Measurements from ENCODE around the gene CRYBA1. TPM values are rescaled to one million over a fixed set of nuclear protein-coding genes. Genes with fewer than 3 reads are reported as not detected.
A peak's percentile ranks its signal among the peaks of the same experiment; 100 is the strongest.

CRYBA1 gene
- total RNA-seq, 4 donors from 2014 or later: not detected

- Histone ChIP-seq H3K36me3 (peaks cover 6 to 20% of the 10 kb centered on the region in 2 donors), H3K9me3 (no peaks in the 10 kb centered on the region), H3K4me3 (replicated peaks in 1 of 3) (no peak overlapping the region), H3K27ac (no peak overlapping the region), H3K27me3 (no peaks in the 10 kb centered on the region), H3K4me1 (peaks cover 22 to 34% of the 10 kb centered on the region in 2 donors)
- DNase-seq: no peak
- 97 to 98% methylated on average over 5 of the region's 5 CpGs for WGBS, 2 donors
- intact Hi-C loops (cut with DNase I): no loop called here
- TF ChIP-seq, protein P1, sequence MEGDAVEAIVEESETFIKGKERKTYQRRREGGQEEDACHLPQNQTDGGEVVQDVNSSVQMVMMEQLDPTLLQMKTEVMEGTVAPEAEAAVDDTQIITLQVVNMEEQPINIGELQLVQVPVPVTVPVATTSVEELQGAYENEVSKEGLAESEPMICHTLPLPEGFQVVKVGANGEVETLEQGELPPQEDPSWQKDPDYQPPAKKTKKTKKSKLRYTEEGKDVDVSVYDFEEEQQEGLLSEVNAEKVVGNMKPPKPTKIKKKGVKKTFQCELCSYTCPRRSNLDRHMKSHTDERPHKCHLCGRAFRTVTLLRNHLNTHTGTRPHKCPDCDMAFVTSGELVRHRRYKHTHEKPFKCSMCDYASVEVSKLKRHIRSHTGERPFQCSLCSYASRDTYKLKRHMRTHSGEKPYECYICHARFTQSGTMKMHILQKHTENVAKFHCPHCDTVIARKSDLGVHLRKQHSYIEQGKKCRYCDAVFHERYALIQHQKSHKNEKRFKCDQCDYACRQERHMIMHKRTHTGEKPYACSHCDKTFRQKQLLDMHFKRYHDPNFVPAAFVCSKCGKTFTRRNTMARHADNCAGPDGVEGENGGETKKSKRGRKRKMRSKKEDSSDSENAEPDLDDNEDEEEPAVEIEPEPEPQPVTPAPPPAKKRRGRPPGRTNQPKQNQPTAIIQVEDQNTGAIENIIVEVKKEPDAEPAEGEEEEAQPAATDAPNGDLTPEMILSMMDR (IDR thresholded peaks at IDR 0.05): no peak
- no peak for TF ChIP-seq POLR2A (IDR thresholded peaks at IDR 0.05)
These were observed 32.9 kb downstream of the CRYBA1 start for GRCh38 chr17:29279397-29280070.

GRCh38 chr17:29283496-29283895, 36.8 kb downstream of the CRYBA1 start:
- Histone ChIP-seq H3K4me3 (replicated peaks in 1 of 3) (no peak overlapping the region), H3K27ac (no peak overlapping the region), H3K9me3 (no peaks in the 10 kb centered on the region), H3K27me3 (no peaks in the 10 kb centered on the region), H3K4me1 (peaks cover 12 to 14% of the 10 kb centered on the region in 2 donors), H3K36me3 (peaks cover 20 to 40% of the 10 kb centered on the region in 2 donors)
- TF ChIP-seq, protein P1 (IDR thresholded peaks at IDR 0.05): no peak
- TF ChIP-seq POLR2A (IDR thresholded peaks at IDR 0.05): no peak
- intact Hi-C loops (cut with DNase I): no loop called here
- WGBS, 2 donors: 74 to 76% methylated on average over 5 of the region's 5 CpGs
- DNase-seq: no peak

DNA sequence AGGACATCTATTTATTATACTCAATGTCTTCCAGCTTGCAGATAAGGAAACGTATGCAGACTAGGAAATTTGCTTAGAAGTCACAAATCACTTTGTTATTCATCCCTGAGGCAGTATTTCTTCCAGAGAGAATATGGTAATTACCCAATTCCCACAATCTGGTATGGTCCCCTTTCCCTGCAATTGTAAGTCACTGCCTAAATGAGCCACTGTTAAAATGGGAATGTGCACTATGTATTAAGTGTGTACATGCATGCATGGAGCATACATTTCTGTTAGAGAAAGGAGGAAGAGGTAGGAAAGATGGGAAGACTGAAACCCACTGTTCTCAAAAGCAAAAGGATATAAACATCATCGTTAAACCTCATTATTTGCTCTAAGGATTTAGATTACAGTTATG, 37.3 kb downstream of the CRYBA1 start:
- intact Hi-C loops (cut with DNase I): no loop called here
- no peak overlapping the region for H3K4me3 ChIP-seq (replicated peaks in 1 of 3)

DNA sequence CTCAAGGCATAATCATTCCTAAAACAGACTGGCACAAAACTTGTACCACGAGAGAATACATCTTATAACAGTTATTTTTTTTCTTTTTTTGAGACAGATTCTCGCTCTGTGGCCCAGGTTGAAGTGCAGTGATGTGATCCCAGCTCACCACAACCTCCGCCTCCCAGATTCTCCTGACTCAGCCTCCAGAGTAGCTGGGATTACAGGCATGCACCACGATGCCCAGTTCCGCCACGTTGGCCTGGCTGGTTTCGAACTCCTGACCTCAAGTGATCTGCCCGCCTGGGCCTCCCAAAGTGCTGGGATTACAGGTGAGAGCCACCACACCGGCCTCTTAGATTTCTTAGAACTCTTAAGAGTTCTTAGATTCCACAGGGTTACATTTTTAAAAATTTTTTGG, 43.2 kb downstream of the CRYBA1 start:
- Histone ChIP-seq H3K27me3 (no peaks in the 10 kb centered on the region), H3K4me3 (replicated peaks in 1 of 3) (no peak overlapping the region), H3K9me3 (no peaks in the 10 kb centered on the region), H3K27ac (no peak overlapping the region), H3K4me1 (peaks cover 28 to 29% of the 10 kb centered on the region in 2 donors), H3K36me3 (peaks cover 14 to 23% of the 10 kb centered on the region in 2 donors)
- 89 to 94% methylated on average over 9 of the region's 9 CpGs for WGBS, 2 donors
- intact Hi-C loops (cut with DNase I): loop anchor here (5.0 kb wide), 1 partner anchor 143 kb away; no protein-coding TSS in a partner anchor
- DNase-seq: no peak
- TF ChIP-seq, protein P1 (IDR thresholded peaks at IDR 0.05): no peak
- TF ChIP-seq POLR2A (IDR thresholded peaks at IDR 0.05): no peak

More for the DNA sequence above, 37.3 kb downstream of the CRYBA1 start:
- H3K27me3 ChIP-seq: no peaks in the 10 kb centered on the region
- H3K4me1 ChIP-seq: peaks cover 12 to 19% of the 10 kb centered on the region in 2 donors
- WGBS, 2 donors: 76 to 77% methylated on average over 2 of the region's 2 CpGs
- no peak for DNase-seq
- H3K9me3 ChIP-seq: no peaks in the 10 kb centered on the region
- H3K27ac ChIP-seq: no peak overlapping the region
- peaks cover 20 to 40% of the 10 kb centered on the region in 2 donors for H3K36me3 ChIP-seq
- TF ChIP-seq, protein P1 (IDR thresholded peaks at IDR 0.05): no peak
- no peak for TF ChIP-seq POLR2A (IDR thresholded peaks at IDR 0.05)

- intact Hi-C loops (cut with DNase I): loop anchor here (5.0 kb wide), 1 partner anchor 144 kb away; no protein-coding TSS in a partner anchor
- no peaks in the 10 kb centered on the region for H3K9me3 ChIP-seq
- no peak for TF ChIP-seq POLR2A (IDR thresholded peaks at IDR 0.05)
- TF ChIP-seq, protein P1 (IDR thresholded peaks at IDR 0.05): peak; percentile 27 to 66 (median 50)
These were observed 44.6 kb downstream of the CRYBA1 start for GRCh38 chr17:29291163-29291752.

More at GRCh38 chr17:29291163-29291752, 44.6 kb downstream of the CRYBA1 start:
- Histone ChIP-seq H3K4me3 (replicated peaks in 1 of 3) (peak overlapping the region in 1 of 3 donors; percentile 87), H3K27ac (peak overlapping the region in 1 of 3 donors; percentile 90), H3K36me3 (peaks cover 9 to 15% of the 10 kb centered on the region in 2 donors), H3K4me1 (peaks cover 28 to 29% of the 10 kb centered on the region in 2 donors), H3K27me3 (no peaks in the 10 kb centered on the region)
- 14 to 16% methylated on average over 5 of the region's 5 CpGs for WGBS, 2 donors
- DNase-seq: no peak
